ENCODE results near the gene IL23R. TPM values are rescaled to one million over a fixed set of nuclear protein-coding genes. Genes with fewer than 3 reads are reported as not detected.

Gene IL23R
- total RNA-seq, 1 donor from 2014 or later, result not detected

DNA sequence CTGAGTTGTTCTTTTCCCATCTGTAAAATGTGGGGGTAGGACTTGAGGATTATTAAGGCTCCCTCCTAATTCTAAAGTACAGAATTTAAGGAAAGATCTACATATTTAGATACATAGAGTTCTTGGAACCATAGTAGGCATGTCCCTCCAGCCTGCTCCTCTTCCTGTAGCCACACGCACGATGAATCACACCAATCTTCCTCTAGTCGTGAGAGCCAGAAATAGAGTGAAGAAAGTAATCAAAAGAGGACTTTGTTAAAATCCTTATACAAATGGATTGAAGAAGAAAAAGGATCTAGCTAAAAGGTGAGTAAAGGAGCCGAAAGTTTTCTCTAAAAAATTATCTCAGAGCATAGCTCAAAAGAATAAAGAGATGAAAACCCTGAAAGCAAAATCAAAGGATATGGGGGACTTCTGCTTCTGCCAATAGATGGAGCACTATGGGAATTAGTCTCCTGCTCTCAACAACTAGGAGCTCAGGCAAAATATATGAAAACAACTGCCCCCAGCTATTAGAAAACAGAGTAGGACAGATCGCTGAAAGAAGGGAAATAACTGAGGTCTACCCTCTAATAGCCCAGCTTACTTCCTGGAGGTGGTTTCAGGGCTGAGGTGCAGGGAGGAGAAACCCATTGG, 40.0 kb upstream of the IL23R start:
- Histone ChIP-seq H3K4me3 (no peak overlapping the region), H3K36me3 (no peaks in the 10 kb centered on the region), H3K27me3 (no peaks in the 10 kb centered on the region), H3K4me1 (no peaks in the 10 kb centered on the region), H3K27ac (no peak overlapping the region), H3K9me3 (no peaks in the 10 kb centered on the region)
- no peak for DNase-seq (ENCODE audit: low spot score in 2 of 2)
- TF ChIP-seq, protein P1, sequence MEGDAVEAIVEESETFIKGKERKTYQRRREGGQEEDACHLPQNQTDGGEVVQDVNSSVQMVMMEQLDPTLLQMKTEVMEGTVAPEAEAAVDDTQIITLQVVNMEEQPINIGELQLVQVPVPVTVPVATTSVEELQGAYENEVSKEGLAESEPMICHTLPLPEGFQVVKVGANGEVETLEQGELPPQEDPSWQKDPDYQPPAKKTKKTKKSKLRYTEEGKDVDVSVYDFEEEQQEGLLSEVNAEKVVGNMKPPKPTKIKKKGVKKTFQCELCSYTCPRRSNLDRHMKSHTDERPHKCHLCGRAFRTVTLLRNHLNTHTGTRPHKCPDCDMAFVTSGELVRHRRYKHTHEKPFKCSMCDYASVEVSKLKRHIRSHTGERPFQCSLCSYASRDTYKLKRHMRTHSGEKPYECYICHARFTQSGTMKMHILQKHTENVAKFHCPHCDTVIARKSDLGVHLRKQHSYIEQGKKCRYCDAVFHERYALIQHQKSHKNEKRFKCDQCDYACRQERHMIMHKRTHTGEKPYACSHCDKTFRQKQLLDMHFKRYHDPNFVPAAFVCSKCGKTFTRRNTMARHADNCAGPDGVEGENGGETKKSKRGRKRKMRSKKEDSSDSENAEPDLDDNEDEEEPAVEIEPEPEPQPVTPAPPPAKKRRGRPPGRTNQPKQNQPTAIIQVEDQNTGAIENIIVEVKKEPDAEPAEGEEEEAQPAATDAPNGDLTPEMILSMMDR (IDR thresholded peaks at IDR 0.05), result no peak
- intact Hi-C loops (cut with DNase I), result no loop called here

DNA sequence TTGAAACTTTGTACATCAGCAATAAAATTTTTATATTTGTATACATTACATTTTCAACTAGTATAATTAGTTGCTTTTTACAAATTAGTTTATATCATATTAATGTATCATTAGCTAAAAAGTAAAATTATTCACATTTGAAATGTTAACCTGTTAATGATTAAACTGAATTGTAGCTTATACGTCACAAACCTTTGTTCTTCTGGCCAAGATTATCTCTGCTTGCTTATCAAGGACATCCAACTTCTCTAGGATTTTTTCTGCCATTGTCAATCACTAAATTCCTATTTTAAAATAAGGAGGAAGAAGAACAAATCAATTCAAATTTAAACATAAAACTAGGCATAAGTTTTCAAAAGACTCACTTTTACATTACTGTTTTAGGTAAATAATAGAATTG, 39.3 kb upstream of the IL23R start:
- Histone ChIP-seq H3K36me3 (no peaks in the 10 kb centered on the region), H3K4me1 (no peaks in the 10 kb centered on the region), H3K27me3 (no peaks in the 10 kb centered on the region), H3K27ac (no peak overlapping the region), H3K9me3 (no peaks in the 10 kb centered on the region), H3K4me3 (no peak overlapping the region)
- TF ChIP-seq, protein P1 (IDR thresholded peaks at IDR 0.05), result no peak
- no peak for DNase-seq (ENCODE audit: low spot score in 2 of 2)
- intact Hi-C loops (cut with DNase I), result no loop called here

DNA sequence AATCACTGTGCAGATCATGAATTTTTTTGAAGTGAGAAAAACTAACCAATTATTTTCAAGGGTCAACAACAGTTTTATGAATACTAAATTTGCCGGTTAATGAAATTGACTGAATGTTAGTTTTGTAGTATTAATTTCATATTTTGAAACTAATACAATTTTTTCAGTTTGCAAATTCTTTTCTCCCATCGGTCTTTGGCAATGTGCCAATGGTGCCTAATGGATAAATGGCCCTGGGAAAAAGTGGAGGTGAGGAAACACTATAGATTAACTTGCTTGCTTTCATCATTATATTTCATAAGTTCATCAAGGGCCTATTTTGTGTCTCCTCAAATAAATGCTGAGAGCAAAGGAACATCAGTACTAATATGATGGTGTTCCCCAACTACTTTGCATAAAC, 35.6 kb upstream of the IL23R start:
- H3K27ac ChIP-seq, result no peak overlapping the region
- H3K9me3 ChIP-seq, result no peaks in the 10 kb centered on the region
- H3K4me3 ChIP-seq, result no peak overlapping the region
- H3K27me3 ChIP-seq, result no peaks in the 10 kb centered on the region
- TF ChIP-seq, protein P1 (IDR thresholded peaks at IDR 0.05), result no peak
- no peak for DNase-seq (ENCODE audit: low spot score in 2 of 2)
- no peaks in the 10 kb centered on the region for H3K36me3 ChIP-seq
- intact Hi-C loops (cut with DNase I), result no loop called here
- peaks cover 0 to 4% of the 10 kb centered on the region in 2 donors for H3K4me1 ChIP-seq

DNA sequence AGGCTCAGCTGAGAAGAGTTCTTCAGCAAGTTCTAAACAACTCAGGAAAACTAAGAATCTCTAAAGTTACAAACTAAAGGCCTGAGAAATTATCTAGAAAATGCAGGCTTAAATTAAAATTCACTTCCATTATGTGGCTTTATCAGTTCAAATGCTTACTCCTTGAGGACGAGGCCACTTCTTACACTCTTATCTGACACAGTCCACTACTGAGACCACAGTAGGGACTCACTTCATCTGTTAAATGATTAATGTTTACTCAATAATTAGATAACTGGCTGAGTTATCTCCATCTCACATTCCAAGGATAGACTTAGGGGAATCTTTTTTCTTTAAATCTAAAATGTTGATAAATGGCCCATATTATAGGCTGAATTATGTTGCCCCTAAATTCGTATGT, 33.1 kb upstream of the IL23R start:
- intact Hi-C loops (cut with DNase I), result no loop called here
- DNase-seq (ENCODE audit: low spot score in 2 of 2), result no peak
- TF ChIP-seq, protein P1 (IDR thresholded peaks at IDR 0.05), result no peak

DNA sequence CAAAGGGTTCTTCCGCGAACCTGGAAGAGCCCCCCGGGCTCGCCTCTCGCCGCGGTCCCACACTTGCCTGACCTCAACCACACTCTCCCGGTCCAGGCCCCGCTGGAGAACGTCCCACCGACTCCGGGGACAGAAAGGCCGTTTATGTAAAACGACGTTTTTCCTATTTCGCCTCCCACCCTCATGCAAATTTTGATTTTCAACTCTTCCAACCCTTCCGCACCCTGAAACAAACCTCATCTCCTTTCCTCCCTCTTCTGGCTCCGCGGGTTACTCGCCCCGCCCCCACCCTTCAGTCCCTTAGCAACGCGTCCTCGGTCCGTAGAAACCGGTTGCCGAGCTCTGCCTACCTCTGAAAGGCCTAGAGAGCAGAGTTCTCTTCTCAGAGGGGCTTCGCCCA, 31.6 kb upstream of the IL23R start, which contains the start of gene C1orf141:
C1orf141 (minus strand) TSS at position 276 of the 400 bp plus-strand sequence. CDS start 7,730 bp downstream, outside the sequence.
- intact Hi-C loops (cut with DNase I), result no loop called here
- Histone ChIP-seq H3K27ac (no peak within 1 kb of the TSS), H3K9me3 (no peaks in the 10 kb centered on the region), H3K4me3 (peak within 1 kb of the TSS; percentile 38 to 60), H3K27me3 (no peaks in the 10 kb centered on the region), H3K36me3 (no peaks in the 10 kb centered on the region), H3K4me1 (peaks cover 0 to 4% of the 10 kb centered on the region in 2 donors)
- no peak for DNase-seq (ENCODE audit: low spot score in 2 of 2)
- TF ChIP-seq, protein P1 (IDR thresholded peaks at IDR 0.05), result no peak

More for the DNA sequence above, 33.1 kb upstream of the IL23R start:
- H3K27me3 ChIP-seq, result no peaks in the 10 kb centered on the region
- H3K27ac ChIP-seq, result no peak overlapping the region
- H3K4me1 ChIP-seq, result peaks cover 0 to 4% of the 10 kb centered on the region in 2 donors
- no peak overlapping the region for H3K4me3 ChIP-seq
- no peaks in the 10 kb centered on the region for H3K36me3 ChIP-seq
- H3K9me3 ChIP-seq, result no peaks in the 10 kb centered on the region

Data from ascending aorta (tissue), 2 donors.